ENCODE data around the gene FLRT1.

DNA sequence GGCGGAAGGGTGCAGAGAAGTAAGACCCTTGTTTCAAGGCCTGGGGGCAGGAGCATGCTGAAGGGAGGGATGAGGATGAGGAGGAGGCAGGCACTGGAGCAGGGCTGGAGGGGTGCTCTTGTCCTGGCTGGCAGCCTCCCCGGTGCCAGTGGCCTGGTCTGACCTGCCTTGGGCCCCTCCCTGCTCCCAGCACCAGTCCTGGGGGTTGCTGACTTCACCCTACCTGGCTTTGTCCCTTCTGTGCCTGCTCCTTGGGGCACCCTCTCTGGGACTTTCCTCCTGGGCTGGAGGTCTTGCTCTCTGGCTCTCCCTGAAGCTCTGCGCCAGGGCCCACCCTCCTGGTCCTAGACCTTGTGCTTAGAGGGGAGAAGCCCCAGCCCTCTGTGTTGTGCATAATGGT, 4.7 kb upstream of the FLRT1 start:
- TF ChIP-seq, protein P1, sequence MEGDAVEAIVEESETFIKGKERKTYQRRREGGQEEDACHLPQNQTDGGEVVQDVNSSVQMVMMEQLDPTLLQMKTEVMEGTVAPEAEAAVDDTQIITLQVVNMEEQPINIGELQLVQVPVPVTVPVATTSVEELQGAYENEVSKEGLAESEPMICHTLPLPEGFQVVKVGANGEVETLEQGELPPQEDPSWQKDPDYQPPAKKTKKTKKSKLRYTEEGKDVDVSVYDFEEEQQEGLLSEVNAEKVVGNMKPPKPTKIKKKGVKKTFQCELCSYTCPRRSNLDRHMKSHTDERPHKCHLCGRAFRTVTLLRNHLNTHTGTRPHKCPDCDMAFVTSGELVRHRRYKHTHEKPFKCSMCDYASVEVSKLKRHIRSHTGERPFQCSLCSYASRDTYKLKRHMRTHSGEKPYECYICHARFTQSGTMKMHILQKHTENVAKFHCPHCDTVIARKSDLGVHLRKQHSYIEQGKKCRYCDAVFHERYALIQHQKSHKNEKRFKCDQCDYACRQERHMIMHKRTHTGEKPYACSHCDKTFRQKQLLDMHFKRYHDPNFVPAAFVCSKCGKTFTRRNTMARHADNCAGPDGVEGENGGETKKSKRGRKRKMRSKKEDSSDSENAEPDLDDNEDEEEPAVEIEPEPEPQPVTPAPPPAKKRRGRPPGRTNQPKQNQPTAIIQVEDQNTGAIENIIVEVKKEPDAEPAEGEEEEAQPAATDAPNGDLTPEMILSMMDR (IDR thresholded peaks at IDR 0.05) = no peak
- no peak for TF ChIP-seq POLR2AphosphoS5 (IDR thresholded peaks at IDR 0.05)

Measured in gastroesophageal sphincter (tissue), 3 donors.